Measurements from ENCODE around the gene NR4A3.
A peak's percentile ranks its signal among the peaks of the same experiment; 100 is the strongest.

Gene NR4A3

DNA sequence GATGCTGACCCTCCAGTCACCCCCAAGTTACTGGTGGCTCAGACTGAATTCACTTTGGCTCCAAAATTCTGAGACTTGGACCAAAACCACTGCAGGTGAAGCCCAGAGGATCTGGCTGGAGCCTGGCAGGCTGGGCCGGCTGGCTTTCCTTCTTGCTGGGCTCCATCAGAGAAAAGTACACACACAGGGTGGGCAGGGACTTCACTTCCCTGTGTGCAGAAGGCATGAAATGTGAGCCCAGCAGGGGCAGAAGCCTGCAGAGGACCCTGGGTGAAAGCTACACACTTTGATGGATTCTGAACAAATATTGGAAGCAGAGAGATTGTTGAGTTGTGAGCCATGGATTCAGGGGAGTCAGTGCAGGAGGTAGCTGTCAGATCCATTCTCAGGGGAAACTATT lies 18.4 kb downstream of the NR4A3 start:
- Histone ChIP-seq H4K20me1 (ENCODE audit: insufficient read depth, low read length) (no peaks in the 10 kb centered on the region), H3K4me2 (ENCODE audit: low read length) (no peak overlapping the region), H3K27me3 (ENCODE audit: low read depth, low read length) (no peaks in the 10 kb centered on the region), H3K36me3 (replicated peaks; ENCODE audit: low read depth, low read length) (no peaks in the 10 kb centered on the region), H3K9me3 (ENCODE audit: insufficient read depth, low read length) (no peaks in the 10 kb centered on the region), H3K27ac (ENCODE audit: low read length) (no peak overlapping the region), H2AFZ (ENCODE audit: low read depth, low read length) (no peak overlapping the region), H3K4me1 (ENCODE audit: low read length) (no peaks in the 10 kb centered on the region), H3K9ac (ENCODE audit: low read length) (no peak overlapping the region), H3K4me3 (ENCODE audit: low read length) (no peak overlapping the region), H3K79me2 (ENCODE audit: low read length) (no peaks in the 10 kb centered on the region)
- TF ChIP-seq, protein P1, sequence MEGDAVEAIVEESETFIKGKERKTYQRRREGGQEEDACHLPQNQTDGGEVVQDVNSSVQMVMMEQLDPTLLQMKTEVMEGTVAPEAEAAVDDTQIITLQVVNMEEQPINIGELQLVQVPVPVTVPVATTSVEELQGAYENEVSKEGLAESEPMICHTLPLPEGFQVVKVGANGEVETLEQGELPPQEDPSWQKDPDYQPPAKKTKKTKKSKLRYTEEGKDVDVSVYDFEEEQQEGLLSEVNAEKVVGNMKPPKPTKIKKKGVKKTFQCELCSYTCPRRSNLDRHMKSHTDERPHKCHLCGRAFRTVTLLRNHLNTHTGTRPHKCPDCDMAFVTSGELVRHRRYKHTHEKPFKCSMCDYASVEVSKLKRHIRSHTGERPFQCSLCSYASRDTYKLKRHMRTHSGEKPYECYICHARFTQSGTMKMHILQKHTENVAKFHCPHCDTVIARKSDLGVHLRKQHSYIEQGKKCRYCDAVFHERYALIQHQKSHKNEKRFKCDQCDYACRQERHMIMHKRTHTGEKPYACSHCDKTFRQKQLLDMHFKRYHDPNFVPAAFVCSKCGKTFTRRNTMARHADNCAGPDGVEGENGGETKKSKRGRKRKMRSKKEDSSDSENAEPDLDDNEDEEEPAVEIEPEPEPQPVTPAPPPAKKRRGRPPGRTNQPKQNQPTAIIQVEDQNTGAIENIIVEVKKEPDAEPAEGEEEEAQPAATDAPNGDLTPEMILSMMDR (IDR thresholded peaks at IDR 0.05; ENCODE audit: low read depth, low read length): no peak

DNA sequence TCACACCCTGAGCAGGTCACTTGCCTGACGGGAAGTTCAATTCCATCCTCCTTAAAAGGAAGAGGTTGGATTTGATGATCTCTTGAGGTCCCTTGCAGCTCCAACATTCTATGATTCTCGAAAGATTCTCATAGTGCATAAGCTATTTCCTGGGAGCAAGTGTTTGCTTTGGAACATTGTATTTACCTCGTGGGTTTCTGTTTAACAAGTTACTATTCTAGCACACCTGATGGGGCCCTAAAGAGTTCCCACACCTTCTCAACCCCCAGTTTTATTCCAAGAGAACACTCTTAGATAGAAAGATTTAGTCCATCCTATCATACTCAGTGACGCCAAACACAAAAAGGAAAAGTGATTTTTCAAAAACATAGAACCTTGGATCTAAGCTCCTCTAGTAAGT lies 23.4 kb downstream of the NR4A3 start:
- Histone ChIP-seq H3K4me3 (ENCODE audit: low read length) (no peak overlapping the region), H4K20me1 (ENCODE audit: insufficient read depth, low read length) (no peaks in the 10 kb centered on the region), H3K4me1 (ENCODE audit: low read length) (no peaks in the 10 kb centered on the region), H3K4me2 (ENCODE audit: low read length) (no peak overlapping the region), H3K36me3 (replicated peaks; ENCODE audit: low read depth, low read length) (no peaks in the 10 kb centered on the region), H3K27ac (ENCODE audit: low read length) (no peak overlapping the region), H3K27me3 (ENCODE audit: low read depth, low read length) (no peaks in the 10 kb centered on the region), H3K9ac (ENCODE audit: low read length) (no peak overlapping the region), H3K79me2 (ENCODE audit: low read length) (no peaks in the 10 kb centered on the region), H3K9me3 (ENCODE audit: insufficient read depth, low read length) (no peaks in the 10 kb centered on the region), H2AFZ (ENCODE audit: low read depth, low read length) (no peak overlapping the region)
- TF ChIP-seq EZH2phosphoT487 (IDR thresholded peaks at IDR 0.05; ENCODE audit: low read depth): no peak
- TF ChIP-seq, protein P1 (IDR thresholded peaks at IDR 0.05; ENCODE audit: low read depth, low read length): no peak

DNA sequence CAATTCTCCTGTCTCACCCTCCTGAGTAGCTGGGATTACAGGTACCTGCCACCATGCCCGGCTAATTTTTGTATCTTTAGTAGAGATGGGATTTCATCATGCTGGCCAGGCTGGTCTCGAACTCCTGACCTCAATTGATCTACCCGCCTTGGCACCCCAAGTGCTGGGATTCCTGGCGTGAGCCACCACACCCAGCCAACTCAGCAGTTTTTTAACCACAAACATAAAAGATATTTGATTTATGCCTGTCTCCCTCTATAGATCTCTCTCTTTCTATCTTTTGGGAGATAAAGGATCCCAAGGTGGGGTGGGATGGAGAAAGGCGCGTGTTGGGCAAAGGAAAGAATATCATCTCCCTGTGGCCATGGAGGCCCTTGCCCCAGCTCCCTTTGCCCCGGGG lies 26.8 kb downstream of the NR4A3 start:
- H3K79me2 ChIP-seq (ENCODE audit: low read length): no peaks in the 10 kb centered on the region
- H3K27ac ChIP-seq (ENCODE audit: low read length): no peak overlapping the region
- TF ChIP-seq EZH2phosphoT487 (IDR thresholded peaks at IDR 0.05; ENCODE audit: low read depth): no peak
- TF ChIP-seq, protein P1 (IDR thresholded peaks at IDR 0.05; ENCODE audit: low read depth, low read length): no peak
- H3K9me3 ChIP-seq (ENCODE audit: insufficient read depth, low read length): no peaks in the 10 kb centered on the region
- H2AFZ ChIP-seq (ENCODE audit: low read depth, low read length): no peak overlapping the region
- no peaks in the 10 kb centered on the region for H3K36me3 ChIP-seq (replicated peaks; ENCODE audit: low read depth, low read length)
- H3K4me2 ChIP-seq (ENCODE audit: low read length): no peak overlapping the region
- no peak overlapping the region for H3K4me3 ChIP-seq (ENCODE audit: low read length)
- no peaks in the 10 kb centered on the region for H4K20me1 ChIP-seq (ENCODE audit: insufficient read depth, low read length)
- H3K4me1 ChIP-seq (ENCODE audit: low read length): peaks cover 22% of the 10 kb centered on the region
- no peak overlapping the region for H3K9ac ChIP-seq (ENCODE audit: low read length)
- H3K27me3 ChIP-seq (ENCODE audit: low read depth, low read length): no peaks in the 10 kb centered on the region

DNA sequence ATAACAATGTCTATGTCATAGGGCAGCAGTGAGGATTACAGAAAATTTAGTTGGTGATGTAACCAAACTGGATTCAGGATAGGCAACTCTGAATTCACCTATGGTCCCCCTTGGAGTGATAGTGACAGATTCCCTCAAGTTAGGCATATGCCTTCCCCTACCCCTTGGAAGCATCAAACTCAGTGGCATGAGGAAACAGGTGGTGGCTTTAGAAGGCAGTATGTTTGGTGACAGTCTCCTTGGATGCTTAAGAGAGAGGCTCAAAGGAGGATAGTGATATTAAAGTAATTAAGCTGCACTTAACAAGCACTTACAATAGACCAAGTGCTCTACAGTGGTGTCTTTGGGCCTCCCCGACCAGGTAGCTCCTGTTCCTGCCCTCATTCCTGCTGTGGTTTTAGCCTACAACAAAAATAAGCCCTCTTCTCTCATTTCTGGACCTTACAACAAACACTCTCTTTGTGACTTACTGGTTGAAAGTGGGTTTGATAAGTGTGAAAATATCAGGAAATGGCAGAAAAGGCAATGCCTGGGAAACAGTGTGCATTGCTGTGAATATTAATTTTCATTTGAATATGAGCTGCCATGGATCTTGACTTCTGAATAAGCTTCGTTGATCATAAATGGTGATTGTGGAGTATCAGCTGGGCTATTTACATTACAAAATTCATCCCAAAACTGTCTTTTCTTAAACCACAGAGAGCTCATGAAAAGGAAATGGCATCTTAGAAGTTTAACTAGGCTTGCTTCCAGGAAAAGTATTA lies 29.2 kb downstream of the NR4A3 start:
- Histone ChIP-seq H4K20me1 (ENCODE audit: insufficient read depth, low read length) (no peaks in the 10 kb centered on the region), H2AFZ (ENCODE audit: low read depth, low read length) (no peak overlapping the region), H3K27me3 (ENCODE audit: low read depth, low read length) (no peaks in the 10 kb centered on the region), H3K9me3 (ENCODE audit: insufficient read depth, low read length) (no peaks in the 10 kb centered on the region), H3K4me3 (ENCODE audit: low read length) (no peak overlapping the region), H3K4me1 (ENCODE audit: low read length) (peaks cover 22% of the 10 kb centered on the region), H3K9ac (ENCODE audit: low read length) (no peak overlapping the region), H3K4me2 (ENCODE audit: low read length) (peak overlapping the region; percentile 23), H3K27ac (ENCODE audit: low read length) (no peak overlapping the region), H3K36me3 (replicated peaks; ENCODE audit: low read depth, low read length) (no peaks in the 10 kb centered on the region), H3K79me2 (ENCODE audit: low read length) (no peaks in the 10 kb centered on the region)
- TF ChIP-seq EZH2phosphoT487 (IDR thresholded peaks at IDR 0.05; ENCODE audit: low read depth): no peak
- TF ChIP-seq, protein P1 (IDR thresholded peaks at IDR 0.05; ENCODE audit: low read depth, low read length): no peak

Measured in OCI-LY3 (cell line).